Activated T-cell treated with anti-CD3 and anti-CD28 coated beads, Interleukin-2, amount 50 U/mL, for 4 hours (primary cell): ENCODE results near the gene EYS. TPM values are rescaled to one million over a fixed set of nuclear protein-coding genes. Genes with fewer than 3 reads are reported as not detected.

ENCODE experiments used
- ATAC-seq, 2 donors: fragments of 200-7000 bp; cut with Tn5 transposase; one replicate each; pipeline ENCODE4 v1.10.0; 2021
- DNase-seq: peaks from one replicate; pipeline ENCODE4 v3.0.0-alpha.2; 2020
- H3K27me3 Mint-ChIP-seq: one replicate; pipeline ENCODE4 v1.8.0; 2021; ENCODE audit warnings: low read depth, mixed read lengths
- H3K36me3 Mint-ChIP-seq: one replicate; pipeline ENCODE4 v1.8.0; 2022; ENCODE audit warnings: mixed read lengths; ENCODE audit not compliant: insufficient read depth
- H3K4me1 Mint-ChIP-seq: one replicate; pipeline ENCODE4 v1.8.0; 2021; ENCODE audit warnings: low read depth, mixed read lengths
- H3K4me3 Mint-ChIP-seq: one replicate; pipeline ENCODE4 v1.8.0; 2021; ENCODE audit warnings: mild to moderate bottlenecking, moderate library complexity, mixed read lengths
- H3K9me3 Mint-ChIP-seq: one replicate; pipeline ENCODE4 v1.8.0; 2021; ENCODE audit warnings: mixed read lengths
- total RNA-seq, 3 donors: library from RNA; stranded (reverse); gene quantifications; one replicate each; pipeline ENCODE4 v1.2.1, GENCODE V29; 2021

Gene EYS
- total RNA-seq, 3 donors from 2014 or later = not detected

DNA sequence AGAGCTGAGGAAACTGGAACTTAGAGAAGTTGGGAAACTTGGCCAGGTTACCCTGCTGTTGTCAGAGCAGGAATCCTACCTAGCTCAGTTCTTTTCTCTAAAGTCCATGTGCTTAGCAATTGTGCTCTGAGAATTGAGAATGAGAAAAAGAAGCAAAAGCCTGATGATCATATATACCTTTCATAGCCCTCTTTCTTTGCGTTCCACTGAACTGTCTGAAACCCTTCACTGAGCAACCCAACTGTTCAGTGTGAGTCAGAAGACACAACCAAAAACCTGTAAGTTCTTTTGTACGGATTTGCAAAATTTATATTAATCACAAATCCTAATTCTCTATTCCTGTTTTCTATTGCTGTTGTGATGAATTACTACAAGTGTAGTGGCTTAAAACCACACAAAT is 1990.9 kb downstream of the EYS start:
- Mint-ChIP-seq H3K4me3 (no peak overlapping the region), H3K4me1 (peaks cover 1% of the 10 kb centered on the region), H3K27me3 (no peaks in the 10 kb centered on the region), H3K9me3 (no peaks in the 10 kb centered on the region), H3K36me3 (peaks cover 23% of the 10 kb centered on the region)
- no peak for DNase-seq
- ATAC-seq = no peak

DNA sequence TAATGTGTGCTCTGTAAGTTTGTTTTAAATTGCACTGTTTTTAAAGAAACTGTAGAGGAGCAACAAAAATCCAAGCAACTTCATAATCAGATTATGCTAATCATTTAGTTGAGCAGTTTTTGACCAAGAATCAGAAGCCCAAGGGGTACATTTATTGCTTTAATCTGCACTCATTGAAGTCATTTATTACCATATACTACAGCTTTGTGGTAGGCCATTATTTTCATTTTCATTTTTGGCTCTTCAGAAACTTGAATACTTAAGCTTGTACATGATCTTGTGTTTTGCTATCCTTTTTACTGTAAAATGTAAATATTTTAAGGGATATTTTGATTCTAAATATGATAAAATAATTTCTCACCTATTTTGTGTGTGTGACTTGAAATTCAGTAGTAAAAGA is 1992.9 kb downstream of the EYS start:
- Mint-ChIP-seq H3K36me3 (peaks cover 39% of the 10 kb centered on the region), H3K27me3 (no peaks in the 10 kb centered on the region), H3K4me3 (no peak overlapping the region), H3K9me3 (no peaks in the 10 kb centered on the region), H3K4me1 (peaks cover 1% of the 10 kb centered on the region)
- no peak for DNase-seq
- no peak for ATAC-seq

DNA sequence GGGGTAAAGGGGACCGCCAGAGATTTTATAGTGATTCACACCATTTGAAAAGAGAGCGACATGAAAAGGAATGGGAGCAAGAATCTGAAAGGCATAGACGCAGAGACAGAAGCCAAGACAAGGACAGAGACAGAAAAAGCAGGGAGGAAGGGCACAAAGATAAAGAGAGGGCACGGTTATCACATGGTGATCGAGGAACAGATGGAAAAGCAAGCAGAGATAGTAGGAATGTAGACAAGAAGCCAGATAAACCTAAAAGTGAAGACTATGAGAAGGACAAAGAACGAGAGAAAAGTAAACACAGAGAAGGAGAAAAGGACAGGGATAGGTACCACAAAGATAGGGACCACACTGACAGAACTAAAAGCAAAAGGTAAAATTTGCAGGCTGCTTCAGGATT is 1993.7 kb downstream of the EYS start:
- Mint-ChIP-seq H3K36me3 (peaks cover 42% of the 10 kb centered on the region), H3K27me3 (no peaks in the 10 kb centered on the region), H3K4me1 (no peaks in the 10 kb centered on the region), H3K9me3 (no peaks in the 10 kb centered on the region), H3K4me3 (no peak overlapping the region)
- no peak for DNase-seq
- no peak for ATAC-seq

DNA sequence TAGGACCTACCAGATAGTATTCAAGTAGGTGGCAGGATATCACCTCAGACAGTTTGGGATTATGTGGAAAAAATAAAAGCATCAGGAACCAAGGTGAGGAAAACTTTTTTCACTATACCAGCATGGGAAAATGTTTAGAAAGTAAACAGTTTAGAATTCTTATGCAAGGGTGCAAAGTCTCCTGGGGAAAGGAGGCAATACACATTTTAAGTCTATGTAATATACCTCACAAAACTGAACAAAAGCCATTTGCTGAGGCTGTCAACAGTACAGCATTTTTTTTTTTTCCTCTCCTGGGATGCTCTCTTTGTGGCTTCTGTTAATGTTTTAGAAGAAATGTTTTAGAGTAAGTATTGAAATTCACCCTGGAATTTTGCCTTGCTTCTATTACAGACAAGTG is 1997.9 kb downstream of the EYS start:
- no peak for DNase-seq
- Mint-ChIP-seq H3K27me3 (no peaks in the 10 kb centered on the region), H3K4me3 (no peak overlapping the region), H3K36me3 (peaks cover 65% of the 10 kb centered on the region), H3K4me1 (peaks cover 10% of the 10 kb centered on the region), H3K9me3 (no peaks in the 10 kb centered on the region)
- ATAC-seq = no peak

DNA sequence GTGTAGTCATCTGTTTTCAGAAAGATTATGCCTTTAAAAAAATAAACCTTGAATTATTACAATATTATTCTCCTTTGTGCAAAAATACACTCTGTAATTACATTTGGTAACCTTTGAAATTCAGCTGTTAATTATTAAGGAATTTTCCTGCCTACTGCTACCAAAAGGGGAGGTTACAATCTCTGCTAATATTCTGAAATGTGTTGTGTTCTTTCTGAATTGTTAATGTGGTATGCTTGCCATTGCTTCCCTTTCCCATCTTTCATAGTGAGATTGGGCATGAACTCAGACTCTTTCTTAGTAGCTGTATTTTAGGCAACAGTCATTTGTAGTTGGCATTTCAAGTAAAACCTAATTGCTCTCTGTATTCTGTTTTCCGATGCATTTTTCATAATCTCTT is 1998.4 kb downstream of the EYS start:
- peaks cover 10% of the 10 kb centered on the region for H3K4me1 Mint-ChIP-seq
- DNase-seq (no peak), ATAC-seq (no peak)
- peaks cover 65% of the 10 kb centered on the region for H3K36me3 Mint-ChIP-seq
- H3K27me3 Mint-ChIP-seq = no peaks in the 10 kb centered on the region
- H3K4me3 Mint-ChIP-seq = no peak overlapping the region
- H3K9me3 Mint-ChIP-seq = no peaks in the 10 kb centered on the region

DNA sequence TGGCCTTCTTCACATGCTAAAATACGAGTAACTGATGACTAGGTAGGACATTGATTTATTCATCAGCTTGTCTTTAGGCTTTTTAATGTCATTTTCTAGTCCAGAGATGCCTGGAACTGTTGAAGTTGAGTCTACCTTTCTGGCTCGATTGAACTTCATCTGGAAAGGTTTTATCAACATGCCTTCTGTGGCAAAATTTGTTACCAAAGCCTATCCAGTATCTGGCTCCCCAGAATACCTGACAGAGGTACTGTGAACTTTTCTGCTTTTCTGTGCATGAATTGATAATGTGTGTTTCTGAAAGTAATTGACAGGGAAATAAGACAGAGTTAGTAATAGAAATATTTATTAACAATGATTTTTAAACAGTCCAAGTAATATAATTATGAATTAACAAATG is 2000.4 kb downstream of the EYS start:
- peaks cover 54% of the 10 kb centered on the region for H3K36me3 Mint-ChIP-seq
- H3K9me3 Mint-ChIP-seq = no peaks in the 10 kb centered on the region
- no peaks in the 10 kb centered on the region for H3K27me3 Mint-ChIP-seq
- no peak overlapping the region for H3K4me3 Mint-ChIP-seq
- no peak for DNase-seq
- ATAC-seq = no peak
- H3K4me1 Mint-ChIP-seq = peaks cover 10% of the 10 kb centered on the region

DNA sequence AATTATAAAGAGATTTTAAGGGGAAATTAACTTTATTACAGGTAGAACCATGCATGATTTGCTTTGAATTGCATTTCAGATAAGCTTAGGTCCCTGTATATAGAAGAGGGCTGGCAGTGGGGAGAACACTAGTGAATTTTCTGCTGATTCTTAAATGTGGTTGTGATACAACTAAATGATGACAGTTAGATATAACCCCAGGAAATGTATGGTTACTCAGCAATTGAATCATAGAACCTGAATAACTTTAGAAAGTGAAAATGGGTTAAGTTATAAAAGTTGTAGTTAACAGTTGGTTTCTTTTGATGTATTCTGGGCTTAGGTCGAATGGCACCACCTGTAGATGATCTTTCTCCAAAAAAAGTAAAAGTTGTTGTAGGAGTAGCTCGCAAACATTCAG is 2001.3 kb downstream of the EYS start:
- Mint-ChIP-seq H3K9me3 (no peaks in the 10 kb centered on the region), H3K4me1 (peaks cover 10% of the 10 kb centered on the region), H3K27me3 (no peaks in the 10 kb centered on the region), H3K36me3 (peaks cover 48% of the 10 kb centered on the region), H3K4me3 (no peak overlapping the region)
- peak; percentile 54 to 72 for ATAC-seq
- no peak for DNase-seq

DNA sequence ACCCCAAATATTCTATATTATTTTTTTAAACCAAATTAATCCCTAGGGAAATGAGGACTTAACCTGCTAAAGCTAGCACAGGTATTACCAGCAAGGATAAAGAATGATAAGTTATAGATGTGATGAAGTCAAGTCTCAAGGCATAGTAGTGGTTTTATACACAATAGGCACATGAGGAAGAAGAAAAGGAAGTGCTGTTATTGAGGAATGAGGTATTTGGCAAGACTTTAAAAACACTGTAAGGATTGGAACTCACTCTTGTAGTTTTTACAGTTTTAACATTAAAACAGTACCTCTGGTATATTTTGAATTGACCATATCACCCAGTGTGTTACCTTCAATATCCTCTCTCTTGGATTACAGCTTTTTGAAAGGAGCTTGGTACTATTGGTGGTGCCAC is 2016.8 kb downstream of the EYS start:
- H3K27me3 Mint-ChIP-seq = no peaks in the 10 kb centered on the region
- H3K4me1 Mint-ChIP-seq = peaks cover 18% of the 10 kb centered on the region
- no peak for DNase-seq
- peaks cover 18% of the 10 kb centered on the region for H3K36me3 Mint-ChIP-seq
- no peaks in the 10 kb centered on the region for H3K9me3 Mint-ChIP-seq
- H3K4me3 Mint-ChIP-seq = no peak overlapping the region
- ATAC-seq = no peak

DNA sequence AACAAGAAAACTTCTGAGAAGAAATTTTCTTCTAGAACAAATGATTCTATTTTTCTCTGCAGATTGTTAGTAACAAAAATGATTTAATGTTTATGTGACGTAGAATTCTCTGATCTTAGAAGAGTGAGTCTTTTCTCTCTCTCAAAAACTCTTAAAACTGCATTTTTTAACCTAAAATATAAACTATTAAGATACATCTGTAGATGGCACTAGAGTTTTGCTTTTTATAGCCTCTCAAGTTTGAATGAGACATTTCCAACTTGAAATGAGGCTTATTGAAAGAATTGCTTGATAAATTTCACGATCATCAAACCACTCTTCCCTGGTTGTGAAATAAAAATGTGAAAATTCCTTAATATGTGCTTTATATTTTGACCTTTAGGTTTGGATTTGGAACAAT is 2017.6 kb downstream of the EYS start:
- H3K4me3 Mint-ChIP-seq = no peak overlapping the region
- H3K4me1 Mint-ChIP-seq = peaks cover 23% of the 10 kb centered on the region
- ATAC-seq (no peak), DNase-seq (no peak)
- H3K36me3 Mint-ChIP-seq = peaks cover 22% of the 10 kb centered on the region
- no peaks in the 10 kb centered on the region for H3K27me3 Mint-ChIP-seq
- H3K9me3 Mint-ChIP-seq = no peaks in the 10 kb centered on the region

DNA sequence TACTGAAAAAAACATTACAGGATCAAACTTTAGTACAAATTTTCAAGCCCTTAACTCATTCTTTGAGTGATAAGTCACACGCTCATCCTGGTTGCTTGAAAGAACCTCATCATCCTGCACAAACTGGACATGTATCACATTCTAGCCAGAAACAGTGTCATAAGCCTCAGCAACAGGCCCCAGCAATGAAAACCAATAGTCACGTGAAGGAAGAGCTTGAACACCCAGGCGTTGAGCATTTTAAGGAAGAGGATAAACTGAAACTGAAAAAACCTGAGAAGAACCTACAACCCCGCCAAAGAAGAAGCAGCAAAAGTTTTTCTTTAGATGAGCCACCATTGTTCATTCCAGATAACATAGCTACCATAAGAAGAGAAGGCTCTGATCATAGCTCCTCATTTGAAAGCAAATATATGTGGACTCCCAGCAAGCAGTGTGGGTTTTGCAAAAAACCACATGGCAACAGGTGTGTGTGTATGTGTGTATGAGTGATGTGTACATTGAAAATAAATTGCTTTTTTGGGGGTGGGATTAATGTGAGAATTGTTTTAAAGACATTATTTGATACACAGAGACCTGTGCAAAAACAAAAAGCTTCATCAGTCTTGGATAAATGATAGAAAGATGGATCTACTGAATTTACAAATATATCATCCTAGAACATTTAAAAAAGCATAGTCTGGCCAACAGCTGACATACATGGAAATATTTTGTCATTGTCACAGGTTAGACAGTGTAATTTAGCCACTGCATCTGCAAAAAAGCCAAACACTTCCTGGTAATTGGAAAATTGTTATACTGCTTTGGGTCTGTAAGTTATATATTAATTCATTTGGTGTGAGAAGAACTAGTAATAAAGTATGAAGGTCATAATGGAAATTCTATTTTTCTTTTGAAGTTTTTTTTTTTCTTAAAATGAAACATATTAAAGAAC is 2021.3 kb downstream of the EYS start:
- Mint-ChIP-seq H3K4me1 (peaks cover 42% of the 10 kb centered on the region), H3K9me3 (no peaks in the 10 kb centered on the region), H3K36me3 (peaks cover 42% of the 10 kb centered on the region), H3K4me3 (no peak overlapping the region), H3K27me3 (no peaks in the 10 kb centered on the region)
- DNase-seq (no peak), ATAC-seq (no peak)

DNA sequence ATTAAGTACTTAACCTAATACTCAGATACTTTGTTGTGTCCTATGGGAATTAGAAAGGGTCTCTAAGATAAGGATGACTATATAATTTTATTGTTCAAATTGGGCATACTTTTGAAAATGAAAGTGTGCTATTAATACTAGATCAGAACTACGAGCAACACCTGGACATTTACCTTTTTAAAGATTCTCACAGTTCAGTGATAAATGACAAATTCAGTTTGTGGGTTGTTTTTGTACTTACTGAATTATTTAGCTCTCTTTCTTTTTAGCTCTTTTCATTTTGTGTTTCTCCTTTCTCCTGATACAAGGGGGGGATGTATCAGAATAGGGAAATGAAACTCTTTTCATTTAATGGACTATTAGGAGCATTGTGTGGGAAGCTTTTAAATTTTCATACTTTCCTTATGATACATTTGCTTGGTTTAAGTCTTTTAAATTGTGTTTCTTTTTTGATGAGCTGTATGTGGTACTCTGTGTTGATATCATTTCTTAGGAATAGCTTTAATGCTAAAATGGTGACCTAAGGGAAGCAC is 2023.9 kb downstream of the EYS start:
- H3K36me3 Mint-ChIP-seq = peaks cover 48% of the 10 kb centered on the region

DNA sequence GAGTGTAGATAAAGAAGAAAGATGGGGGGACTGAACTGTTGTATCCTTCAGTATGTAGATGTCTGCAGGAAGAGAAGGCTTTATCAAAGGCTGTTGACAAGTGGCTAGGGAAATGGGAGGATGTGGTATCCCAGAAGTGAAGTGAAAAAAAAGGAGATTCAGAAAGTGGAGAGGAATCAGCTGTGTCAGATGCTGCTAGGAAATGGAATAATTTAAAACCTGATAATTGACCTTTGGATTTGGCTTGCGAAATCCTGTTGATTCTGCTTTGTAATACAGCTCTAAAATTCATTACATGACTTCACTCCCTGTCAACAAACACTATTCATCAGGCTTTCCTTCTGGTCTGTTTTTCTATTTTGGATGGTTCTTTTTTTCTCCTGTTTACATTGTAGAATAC is 2029.7 kb downstream of the EYS start:
- Mint-ChIP-seq H3K4me3 (no peak overlapping the region), H3K27me3 (no peaks in the 10 kb centered on the region), H3K36me3 (peaks cover 20% of the 10 kb centered on the region), H3K9me3 (no peaks in the 10 kb centered on the region), H3K4me1 (peaks cover 41% of the 10 kb centered on the region)
- ATAC-seq = no peak
- DNase-seq = no peak

More for the DNA sequence above, 2023.9 kb downstream of the EYS start:
- no peaks in the 10 kb centered on the region for H3K27me3 Mint-ChIP-seq
- peaks cover 51% of the 10 kb centered on the region for H3K4me1 Mint-ChIP-seq
- H3K4me3 Mint-ChIP-seq = no peak overlapping the region
- DNase-seq (no peak), ATAC-seq (no peak)
- H3K9me3 Mint-ChIP-seq = no peaks in the 10 kb centered on the region

DNA sequence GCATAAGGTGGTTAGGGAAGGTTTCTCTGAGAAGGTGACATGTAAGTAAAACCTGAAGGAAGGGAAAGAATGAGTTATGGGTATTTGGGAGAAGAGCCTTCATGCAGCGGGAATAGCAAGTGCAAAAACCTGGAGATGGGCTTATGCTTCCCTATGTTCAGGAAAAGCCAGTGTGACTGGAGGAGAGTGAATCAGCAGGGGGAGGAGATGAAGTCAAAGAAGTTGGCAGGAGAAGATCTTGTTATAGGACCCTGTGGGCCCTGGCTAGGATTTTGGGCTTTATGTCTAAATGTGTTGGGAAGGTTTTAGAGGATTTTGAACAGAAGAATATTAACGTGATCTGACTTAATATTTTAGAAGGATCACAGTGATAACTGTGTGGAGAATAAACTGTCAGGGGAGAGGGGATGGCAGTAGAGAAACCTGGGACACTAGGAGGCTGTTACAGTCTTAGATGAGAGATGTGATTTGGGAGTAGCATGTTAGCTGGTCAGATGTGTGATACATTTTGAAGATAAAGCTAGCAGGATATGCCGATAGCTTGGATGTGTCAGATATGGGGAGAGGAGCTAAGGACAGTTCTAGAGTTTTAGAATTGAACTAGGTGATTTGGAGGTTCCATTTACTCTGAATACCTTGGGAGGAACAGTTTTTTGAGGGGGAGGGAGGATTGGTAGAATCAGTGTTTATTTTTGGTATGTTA is 2030.5 kb downstream of the EYS start:
- Mint-ChIP-seq H3K27me3 (no peaks in the 10 kb centered on the region), H3K4me1 (peaks cover 38% of the 10 kb centered on the region), H3K4me3 (no peak overlapping the region), H3K36me3 (peaks cover 18% of the 10 kb centered on the region), H3K9me3 (no peaks in the 10 kb centered on the region)
- no peak for ATAC-seq
- DNase-seq = no peak

DNA sequence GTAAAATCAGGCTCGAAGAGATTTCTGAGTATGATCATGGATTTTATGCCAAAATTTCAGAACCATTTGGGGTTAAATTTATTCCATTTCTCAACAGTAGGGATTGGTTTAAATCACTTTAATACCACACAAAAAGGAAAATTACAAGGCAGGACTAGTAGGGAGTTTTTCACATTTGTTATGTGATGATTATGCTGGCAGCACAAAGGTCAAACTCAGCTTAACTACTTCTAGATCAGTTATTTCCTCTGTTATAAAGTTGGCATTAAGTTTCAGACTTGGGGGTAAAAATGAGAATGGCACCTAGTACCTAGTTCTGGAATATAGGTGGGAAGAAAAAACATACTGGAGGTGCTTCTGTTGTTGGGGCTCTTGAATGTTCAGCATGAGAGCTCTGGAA is 2031.9 kb downstream of the EYS start:
- H3K4me3 Mint-ChIP-seq = no peak overlapping the region
- ATAC-seq (no peak), DNase-seq (no peak)
- H3K36me3 Mint-ChIP-seq = peaks cover 6% of the 10 kb centered on the region
- no peaks in the 10 kb centered on the region for H3K9me3 Mint-ChIP-seq
- H3K4me1 Mint-ChIP-seq = peaks cover 35% of the 10 kb centered on the region
- H3K27me3 Mint-ChIP-seq = no peaks in the 10 kb centered on the region

DNA sequence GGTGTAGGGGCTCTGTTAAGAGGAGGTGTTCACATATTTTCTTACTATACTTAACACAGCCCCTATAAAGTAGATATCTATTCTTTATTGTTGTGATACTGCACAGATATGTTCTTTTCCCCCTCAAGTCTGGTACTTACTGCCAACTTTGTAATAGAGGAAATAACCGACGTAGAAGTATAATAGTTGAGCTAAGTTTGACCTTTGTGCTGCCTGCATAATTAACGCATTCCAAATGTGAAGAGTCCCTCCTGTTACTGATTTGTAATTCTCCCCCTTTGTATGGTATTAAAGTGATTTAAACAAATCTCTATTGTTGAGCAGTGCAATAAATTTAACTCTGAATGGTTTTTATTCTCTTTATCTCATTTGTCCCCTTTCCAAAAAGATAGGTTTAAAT is 2032.4 kb downstream of the EYS start:
- Mint-ChIP-seq H3K4me3 (no peak overlapping the region), H3K36me3 (peaks cover 4% of the 10 kb centered on the region), H3K9me3 (no peaks in the 10 kb centered on the region), H3K27me3 (no peaks in the 10 kb centered on the region), H3K4me1 (peaks cover 34% of the 10 kb centered on the region)
- ATAC-seq = no peak
- DNase-seq = no peak
